Activated T-cell treated with anti-CD3 and anti-CD28 coated beads, Interleukin-2, amount 50 U/mL, for 72 hours (primary cell): Measurements from ENCODE around the gene HMX2. TPM values are rescaled to one million over a fixed set of nuclear protein-coding genes. Genes with fewer than 3 reads are reported as not detected.
A peak's percentile ranks its signal among the peaks of the same experiment; 100 is the strongest.

Experiments used
- ATAC-seq, 2 donors: fragments of 150-1000 bp; cut with Tn5 transposase; replicated peaks in 1 of 2; 2 replicates each; pipeline ENCODE4 v1.10.0; 2021; ENCODE audit warnings: moderate library complexity in 2 of 2, mild to moderate bottlenecking in 1 of 2
- DNase-seq, 2 donors: peaks; one replicate each; pipeline ENCODE4 v3.0.0; 2021 to 2022; ENCODE audit warnings: mixed read lengths in 1 of 2
- H3K27ac Mint-ChIP-seq: one replicate; pipeline ENCODE4 v1.8.0; 2022; ENCODE audit warnings: mild to moderate bottlenecking, moderate library complexity, mixed read lengths
- H3K27me3 Mint-ChIP-seq: one replicate; pipeline ENCODE4 v1.8.0; 2022; ENCODE audit warnings: low read depth, mixed read lengths
- H3K36me3 Mint-ChIP-seq, 2 donors: one replicate each; pipeline ENCODE4 v1.8.0; 2022; ENCODE audit warnings: mixed read lengths in 2 of 2, mild to moderate bottlenecking in 1 of 2; ENCODE audit not compliant: insufficient read depth in 2 of 2
- H3K4me1 Mint-ChIP-seq: one replicate; pipeline ENCODE4 v1.8.0; 2022; ENCODE audit warnings: low read depth, mixed read lengths
- H3K4me3 Mint-ChIP-seq, 2 donors: one replicate each; pipeline ENCODE4 v1.8.0; 2022; ENCODE audit warnings: mild to moderate bottlenecking in 2 of 2, mixed read lengths in 2 of 2, moderate library complexity in 2 of 2
- H3K9me3 Mint-ChIP-seq, 2 donors: one replicate each; pipeline ENCODE4 v1.8.0; 2022; ENCODE audit warnings: mixed read lengths in 2 of 2
- total RNA-seq, 2 donors: library from RNA; stranded (reverse); gene quantifications; one replicate each; pipeline ENCODE4 v1.2.3, GENCODE V29; 2022

Gene HMX2
- total RNA-seq, 2 donors from 2014 or later, result 0.58 to 1.1 TPM

- Mint-ChIP-seq H3K36me3 (peaks cover 4 to 6% of the 10 kb centered on the region in 2 donors), H3K27ac (no peak overlapping the region), H3K9me3 (no peaks in the 10 kb centered on the region), H3K4me3 (peak overlapping the region; percentile 83 to 86), H3K4me1 (peaks cover 46% of the 10 kb centered on the region), H3K27me3 (peaks cover 30% of the 10 kb centered on the region)
- ATAC-seq, result no peak
- peak; percentile 51 to 68 for DNase-seq
Observed at GRCh38 chr10:123149568-123150270, 1.8 kb downstream of the HMX2 start.

- peaks cover 9 to 10% of the 10 kb centered on the region in 2 donors for H3K36me3 Mint-ChIP-seq
Observed at GRCh38 chr10:123150271-123150985, 2.5 kb downstream of the HMX2 start.

GRCh38 chr10:123150986-123151736, 3.2 kb downstream of the HMX2 start:
- H3K27ac Mint-ChIP-seq, result no peak overlapping the region
- peaks cover 11 to 16% of the 10 kb centered on the region in 2 donors for H3K36me3 Mint-ChIP-seq
- peaks cover 17% of the 10 kb centered on the region for H3K27me3 Mint-ChIP-seq
- ATAC-seq (no peak), DNase-seq (peak; percentile 54 to 60)
- peaks cover 43% of the 10 kb centered on the region for H3K4me1 Mint-ChIP-seq
- H3K4me3 Mint-ChIP-seq, result peak overlapping the region; percentile 76 to 86
- H3K9me3 Mint-ChIP-seq, result no peaks in the 10 kb centered on the region

More at GRCh38 chr10:123150271-123150985, 2.5 kb downstream of the HMX2 start:
- Mint-ChIP-seq H3K27me3 (peaks cover 23% of the 10 kb centered on the region), H3K27ac (no peak overlapping the region), H3K4me3 (peak overlapping the region; percentile 76 to 86), H3K4me1 (peaks cover 42% of the 10 kb centered on the region), H3K9me3 (no peaks in the 10 kb centered on the region)
- ATAC-seq, result no peak
- DNase-seq, result no peak

GRCh38 chr10:123151737-123152135, 3.8 kb downstream of the HMX2 start:
- H3K4me1 Mint-ChIP-seq, result peaks cover 47% of the 10 kb centered on the region
- no peak for ATAC-seq
- DNase-seq, result no peak
- no peaks in the 10 kb centered on the region for H3K9me3 Mint-ChIP-seq
- H3K36me3 Mint-ChIP-seq, result peaks cover 14 to 22% of the 10 kb centered on the region in 2 donors
- peaks cover 15% of the 10 kb centered on the region for H3K27me3 Mint-ChIP-seq
- no peak overlapping the region for H3K27ac Mint-ChIP-seq
- H3K4me3 Mint-ChIP-seq, result peak overlapping the region; percentile 76 to 86

- ATAC-seq (no peak), DNase-seq (no peak)
- Mint-ChIP-seq H3K9me3 (no peaks in the 10 kb centered on the region), H3K4me3 (peak overlapping the region; percentile 80 to 97), H3K36me3 (peaks cover 21 to 39% of the 10 kb centered on the region in 2 donors), H3K27ac (peak overlapping the region; percentile 99), H3K4me1 (peaks cover 58% of the 10 kb centered on the region), H3K27me3 (peaks cover 8% of the 10 kb centered on the region)
Observed at GRCh38 chr10:123153486-123154091, 5.7 kb downstream of the HMX2 start.

- H3K4me1 Mint-ChIP-seq, result peaks cover 59% of the 10 kb centered on the region
- DNase-seq, result peak; percentile 94 to 96
- peak within 1 kb of the TSS; percentile 80 to 97 for H3K4me3 Mint-ChIP-seq
- H3K27ac Mint-ChIP-seq, result peak within 1 kb of the TSS; percentile 99
- peaks cover 2% of the 10 kb centered on the region for H3K27me3 Mint-ChIP-seq
- ATAC-seq, result peak; percentile 92 to 93
- H3K36me3 Mint-ChIP-seq, result peaks cover 18 to 43% of the 10 kb centered on the region in 2 donors
- no peaks in the 10 kb centered on the region for H3K9me3 Mint-ChIP-seq
Observed at GRCh38 chr10:123154092-123154710, 6.3 kb downstream of the HMX2 start, which contains the start of gene BUB3. Gene BUB3 (plus strand): TSS chr10:123154402. CDS start chr10:123154918, 516 bp downstream.

- Mint-ChIP-seq H3K27me3 (no peaks in the 10 kb centered on the region), H3K27ac (peak overlapping the region; percentile 99), H3K9me3 (no peaks in the 10 kb centered on the region), H3K4me1 (peaks cover 63% of the 10 kb centered on the region), H3K4me3 (peak overlapping the region; percentile 80 to 97), H3K36me3 (peaks cover 18 to 46% of the 10 kb centered on the region in 2 donors)
- peak; percentile 56 to 71 for DNase-seq
- peak; percentile 33 to 53 for ATAC-seq
Observed at GRCh38 chr10:123154711-123155505, 7.0 kb downstream of the HMX2 start.

GRCh38 chr10:123156078-123156477, 8.1 kb downstream of the HMX2 start:
- no peaks in the 10 kb centered on the region for H3K27me3 Mint-ChIP-seq
- peaks cover 18 to 51% of the 10 kb centered on the region in 2 donors for H3K36me3 Mint-ChIP-seq
- ATAC-seq (no peak), DNase-seq (no peak)
- peak overlapping the region; percentile 38 for H3K27ac Mint-ChIP-seq
- peak overlapping the region; percentile 80 to 97 for H3K4me3 Mint-ChIP-seq
- H3K4me1 Mint-ChIP-seq, result peaks cover 70% of the 10 kb centered on the region
- no peaks in the 10 kb centered on the region for H3K9me3 Mint-ChIP-seq

- H3K9me3 Mint-ChIP-seq, result no peaks in the 10 kb centered on the region
- ATAC-seq, result no peak
- peaks cover 77% of the 10 kb centered on the region for H3K4me1 Mint-ChIP-seq
Observed at GRCh38 chr10:123157210-123157609, 9.3 kb downstream of the HMX2 start.

GRCh38 chr10:123158682-123159081, 10.7 kb downstream of the HMX2 start:
- no peak for ATAC-seq
- Mint-ChIP-seq H3K4me3 (peak overlapping the region; percentile 80 to 97), H3K27ac (peak overlapping the region; percentile 77), H3K4me1 (peaks cover 76% of the 10 kb centered on the region), H3K27me3 (no peaks in the 10 kb centered on the region), H3K36me3 (peaks cover 22 to 66% of the 10 kb centered on the region in 2 donors), H3K9me3 (no peaks in the 10 kb centered on the region)
- DNase-seq, result no peak

More at GRCh38 chr10:123157210-123157609, 9.3 kb downstream of the HMX2 start:
- DNase-seq, result no peak
- Mint-ChIP-seq H3K4me3 (peak overlapping the region; percentile 80 to 97), H3K27ac (peak overlapping the region; percentile 81), H3K36me3 (peaks cover 21 to 57% of the 10 kb centered on the region in 2 donors), H3K27me3 (no peaks in the 10 kb centered on the region)

GRCh38 chr10:123160311-123160980, 12.5 kb downstream of the HMX2 start:
- Mint-ChIP-seq H3K27ac (peak overlapping the region; percentile 91), H3K4me3 (peak overlapping the region; percentile 68 to 80), H3K9me3 (no peaks in the 10 kb centered on the region), H3K27me3 (no peaks in the 10 kb centered on the region), H3K36me3 (peaks cover 17 to 63% of the 10 kb centered on the region in 2 donors), H3K4me1 (peaks cover 70% of the 10 kb centered on the region)
- ATAC-seq, result peak; percentile 82 to 83
- peak in 1 of 2 donors; percentile 11 for DNase-seq
